DMS153 treated with DMSO at 0.1 percent for 48 hours (cell line): ENCODE data around the gene IGF1R.
A peak's percentile ranks its signal among the peaks of the same experiment; 100 is the strongest.
"Not testable (repeated sequence)": the region's sequence is repeated elsewhere in the genome, so short reads cannot be mapped to it uniquely, and the experiment has no call there.

Source experiments
- DNase-seq: peaks from one replicate; lab custom pipeline; 2025; ENCODE audit not compliant: unreplicated experiment; lab: John Stamatoyannopoulos, UW

Gene IGF1R

DNA sequence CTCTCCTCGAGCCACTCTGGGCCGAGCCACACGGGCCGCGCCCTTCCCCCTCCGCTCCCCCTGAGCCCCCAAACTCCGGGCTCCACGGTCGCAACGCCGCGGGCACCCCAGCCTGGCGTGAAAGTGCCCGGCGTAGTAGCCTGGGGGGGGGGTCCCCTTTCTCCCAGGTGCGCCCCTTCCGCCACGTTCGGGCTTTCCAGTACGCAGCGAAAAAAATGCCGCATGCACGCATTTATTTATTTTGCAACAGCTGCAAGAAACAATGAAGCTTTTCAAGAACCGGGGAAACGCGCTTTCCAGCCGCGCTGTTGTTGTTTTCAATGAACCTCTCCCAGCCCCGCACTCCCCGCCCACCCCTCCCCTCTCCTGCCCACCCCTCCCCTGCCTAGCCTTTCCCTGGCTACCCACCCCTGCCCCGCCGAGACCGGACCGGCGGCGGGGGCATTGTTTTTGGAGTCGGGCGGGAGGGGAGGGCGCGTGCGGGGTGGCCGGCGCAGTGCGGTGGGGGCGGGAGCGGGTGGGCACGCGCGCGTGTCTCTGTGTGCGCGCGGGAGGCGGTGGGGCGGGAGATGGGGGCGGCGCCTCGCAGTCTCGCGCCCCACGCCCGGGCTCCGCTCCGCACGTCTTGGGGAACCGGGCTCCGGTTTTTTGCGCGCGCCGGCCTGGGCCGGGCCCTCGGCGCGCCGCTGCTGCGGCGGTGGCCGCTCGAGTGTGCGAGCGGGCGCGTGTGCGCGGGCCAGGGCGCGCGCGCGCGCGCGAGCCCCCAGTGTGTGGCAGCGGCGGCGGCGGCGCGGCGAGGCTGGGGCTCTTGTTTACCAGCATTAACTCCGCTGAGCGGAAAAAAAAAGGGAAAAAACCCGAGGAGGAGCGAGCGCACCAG is at the start of gene IGF1R:
Gene IGF1R (plus strand): TSS at position 766 of the 880 bp plus-strand sequence. CDS start 1,043 bp downstream, outside the sequence.
- DNase-seq = peak; percentile 60

DNA sequence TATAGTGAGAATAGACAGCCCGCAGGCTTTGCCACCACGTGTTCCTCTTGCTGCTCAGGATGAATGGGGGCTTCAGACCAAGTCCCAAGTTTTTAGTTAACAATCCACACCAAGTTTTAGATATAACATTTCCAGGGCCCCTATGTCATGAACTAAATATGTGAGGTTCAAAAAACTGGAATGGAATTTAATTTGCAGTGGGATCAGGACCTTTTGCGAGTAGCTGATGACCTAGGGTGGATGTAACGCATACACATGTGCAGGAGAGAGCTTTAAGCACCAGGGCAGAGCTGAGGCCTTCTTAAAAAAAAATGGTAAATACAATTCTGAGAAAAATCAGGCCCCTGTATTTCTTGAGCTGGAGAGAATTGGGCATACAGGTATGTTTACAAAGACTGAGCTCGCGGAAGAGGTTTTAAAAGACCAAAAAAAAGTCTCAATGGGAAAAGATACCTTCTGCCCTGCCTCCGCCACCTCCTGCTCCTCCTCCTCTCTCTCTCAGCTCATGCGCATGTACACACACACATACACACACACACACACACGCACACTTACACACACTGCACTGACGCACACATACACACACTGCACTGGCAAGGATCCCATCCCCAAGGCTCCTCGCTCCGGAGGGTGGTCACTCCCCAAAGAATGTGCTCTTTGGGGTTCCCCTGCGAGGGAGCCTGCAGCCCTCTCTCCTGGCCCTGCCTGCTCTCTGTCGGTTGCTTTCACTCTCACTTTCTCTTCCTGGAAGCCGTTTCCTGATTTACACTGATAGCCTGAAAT is 48.2 kb upstream of the IGF1R start:
- DNase-seq = no peak

DNA sequence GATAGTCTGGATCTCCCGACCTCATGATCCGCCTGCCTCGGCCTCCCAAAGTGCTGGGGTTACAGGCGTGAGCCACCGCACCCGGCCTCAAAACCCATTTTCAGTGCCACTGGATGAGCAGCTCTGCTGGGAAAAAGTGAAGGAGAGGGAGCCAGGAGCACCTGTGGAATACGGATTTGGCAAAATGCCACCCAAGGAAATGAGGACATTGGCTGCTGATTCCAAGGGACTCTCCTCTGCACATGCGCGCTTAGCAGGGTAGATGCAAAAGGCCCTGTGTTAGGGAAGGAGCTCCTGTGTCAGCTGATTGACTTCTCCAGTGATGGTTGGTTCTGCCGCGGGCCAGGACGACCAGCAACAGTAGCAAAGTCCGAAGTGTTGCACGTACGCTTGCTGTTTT is 43.4 kb upstream of the IGF1R start:
- DNase-seq = no peak

DNA sequence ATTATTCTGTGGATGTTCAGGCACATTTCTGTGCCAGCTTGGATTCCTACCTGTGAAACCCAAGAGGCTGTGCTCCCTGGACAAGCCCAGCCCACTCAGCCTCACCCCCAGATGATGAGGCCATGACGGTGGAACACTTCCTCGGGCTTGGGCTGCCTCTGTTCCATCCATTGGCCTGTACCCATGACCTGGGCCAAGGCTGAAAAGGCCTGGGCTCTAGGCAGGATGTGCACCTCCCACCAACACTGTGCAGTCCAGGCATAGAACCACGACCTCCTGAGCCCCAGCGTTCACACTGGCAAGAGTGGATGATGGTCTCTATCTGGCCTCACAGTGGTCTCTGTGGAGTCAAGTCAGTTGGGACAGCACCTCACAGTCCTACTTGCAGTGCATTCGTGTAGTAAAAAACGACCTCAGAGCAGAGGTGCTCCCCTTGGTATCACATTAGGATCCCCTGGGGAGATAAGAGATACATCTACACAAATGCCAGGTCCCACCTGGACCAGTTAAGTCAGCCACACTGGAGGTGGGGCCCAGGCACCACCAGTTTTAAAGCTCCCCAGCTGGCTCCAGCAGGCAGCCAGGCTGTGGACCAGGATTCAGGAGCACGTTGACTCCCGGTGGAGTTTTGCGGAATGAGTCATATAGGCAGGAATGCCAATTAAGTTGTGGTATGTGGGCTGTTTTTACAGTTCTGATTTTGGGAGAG is 39.0 kb upstream of the IGF1R start:
- no peak for DNase-seq

DNA sequence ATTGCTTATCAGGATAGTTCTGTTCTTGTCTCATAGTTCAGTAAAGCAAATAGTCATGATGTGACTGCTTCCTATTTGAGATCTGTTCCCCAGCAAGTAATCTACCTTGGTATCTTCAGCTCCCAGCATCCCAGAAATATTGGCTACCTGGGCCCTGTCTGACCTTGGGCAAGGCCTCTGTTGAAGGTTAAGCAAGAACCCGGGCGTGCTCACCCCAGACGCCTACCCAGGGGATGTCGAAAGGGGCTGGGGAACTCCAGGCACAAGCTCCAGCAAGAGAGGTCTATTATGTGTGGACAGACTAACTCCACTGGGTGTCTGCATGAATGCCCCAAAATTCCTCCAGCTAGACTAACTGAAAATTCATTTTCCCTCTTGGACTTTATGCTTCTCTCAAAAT is 37.3 kb upstream of the IGF1R start:
- DNase-seq = no peak

DNA sequence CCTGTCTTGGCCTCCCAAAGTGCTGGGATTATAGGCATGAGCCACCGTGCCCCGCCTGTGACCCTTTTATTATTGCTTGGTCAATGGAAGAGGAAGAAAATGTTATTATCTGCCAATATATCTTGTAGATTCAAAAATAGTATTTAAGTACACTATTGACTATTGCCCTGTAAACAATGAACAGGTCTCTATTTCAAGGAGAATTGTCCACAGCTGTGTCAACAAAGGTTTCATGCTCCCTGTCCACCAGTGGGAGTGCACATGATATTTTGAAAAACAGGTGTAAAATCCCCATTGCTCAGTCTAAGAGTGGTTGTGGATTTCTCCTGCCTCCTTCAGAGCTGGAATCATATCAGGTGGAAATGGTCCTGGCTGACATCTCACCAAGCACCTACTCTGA is 36.5 kb upstream of the IGF1R start:
- no peak for DNase-seq

DNA sequence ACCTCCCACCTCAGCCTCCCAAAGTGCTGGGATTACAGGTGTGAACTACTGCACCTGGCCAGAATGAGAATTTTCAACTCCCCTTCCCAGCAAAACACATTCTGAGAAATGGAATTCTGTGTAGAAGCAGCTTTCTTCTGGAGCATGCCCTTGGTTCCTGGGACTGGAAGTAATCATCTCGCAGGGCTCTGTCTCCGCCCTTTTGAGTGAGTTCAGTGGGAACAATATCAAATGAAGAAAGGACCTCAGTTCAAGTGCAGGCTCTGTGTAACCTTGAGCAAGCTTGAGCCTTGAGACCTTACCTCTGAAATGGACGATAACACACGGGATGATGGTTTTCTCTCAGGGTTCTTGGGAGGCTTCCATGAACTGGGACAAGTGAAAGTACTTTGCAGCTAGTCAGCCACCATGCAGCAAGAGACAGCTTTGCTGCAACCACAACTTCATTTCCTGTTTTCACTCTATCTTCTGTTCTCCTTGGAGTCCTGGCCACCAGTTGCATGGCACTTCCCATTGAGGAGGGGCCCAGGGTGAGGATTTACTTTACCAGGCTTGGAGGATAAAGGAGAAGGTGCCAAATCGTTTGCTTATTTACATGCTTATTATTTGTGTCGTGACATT is 35.7 kb upstream of the IGF1R start:
- no peak for DNase-seq

DNA sequence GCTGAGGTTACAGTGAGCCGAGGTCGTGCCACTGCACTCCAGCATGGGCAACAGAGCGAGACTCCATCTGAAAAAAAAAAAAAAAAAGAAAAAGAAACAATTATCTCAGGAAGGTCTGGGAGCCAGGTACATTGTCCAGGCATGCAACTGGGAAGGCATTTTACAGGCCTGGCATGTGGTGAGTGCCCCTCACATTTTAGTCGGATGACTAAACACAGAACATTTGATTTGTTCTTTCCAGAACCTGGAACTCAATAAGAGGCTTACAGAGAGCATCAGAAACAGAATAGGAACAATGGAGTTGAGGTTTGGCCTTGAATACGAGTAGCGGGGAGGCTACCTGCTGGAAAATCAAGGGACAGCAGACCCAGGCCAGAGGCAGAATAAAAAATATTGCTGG is 33.7 kb upstream of the IGF1R start:
- DNase-seq = no peak

DNA sequence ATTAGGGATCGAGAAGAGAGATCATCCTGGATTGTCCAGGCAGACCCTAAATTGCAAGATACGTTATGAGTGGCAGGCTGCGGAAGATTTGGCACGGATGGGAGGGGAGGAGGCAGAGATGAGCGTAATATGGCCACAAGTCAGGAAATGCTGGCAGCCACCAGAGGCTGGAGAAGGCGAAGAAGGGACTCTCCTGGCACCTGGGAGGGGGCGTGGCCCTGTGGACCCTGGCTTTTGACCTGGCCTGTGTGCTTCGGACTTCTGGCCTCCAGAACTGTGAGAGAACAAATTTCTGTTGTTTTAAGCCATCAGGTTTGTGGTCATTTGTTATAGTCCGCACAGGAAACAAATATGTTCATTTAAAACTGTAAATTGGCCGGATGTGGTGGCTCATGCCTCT is 31.9 kb upstream of the IGF1R start:
- DNase-seq = no peak

DNA sequence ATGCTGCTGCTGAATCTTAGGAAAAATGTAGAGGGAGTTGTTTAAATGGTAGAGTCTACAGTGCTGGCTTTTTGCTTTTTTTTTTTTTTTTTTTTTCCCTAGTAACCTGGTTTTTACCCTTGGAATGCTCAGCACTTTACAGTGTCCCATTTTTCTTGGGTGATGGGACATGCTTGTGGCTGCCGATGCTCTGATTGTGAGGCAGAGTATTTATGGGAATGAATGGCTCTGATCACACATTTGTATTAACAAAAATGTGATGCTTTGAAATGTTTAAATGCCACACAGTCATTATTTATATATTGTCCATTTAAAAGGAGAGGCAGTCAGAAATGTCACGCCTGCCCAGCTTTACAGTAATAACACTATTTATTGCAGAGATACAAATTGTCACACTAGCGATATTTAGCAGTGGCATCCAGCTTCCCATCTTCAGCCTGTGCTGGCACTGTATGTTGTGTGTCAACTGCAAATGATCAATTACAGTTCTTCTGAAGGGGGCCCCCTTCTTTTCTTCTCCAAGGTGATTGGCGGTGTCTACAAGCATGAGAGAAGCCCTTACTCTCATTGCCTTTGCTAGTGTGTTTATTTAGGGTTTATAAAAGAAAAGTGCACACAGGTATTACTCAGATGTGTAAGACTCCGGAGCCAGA is 30.9 kb upstream of the IGF1R start:
- DNase-seq = no peak

DNA sequence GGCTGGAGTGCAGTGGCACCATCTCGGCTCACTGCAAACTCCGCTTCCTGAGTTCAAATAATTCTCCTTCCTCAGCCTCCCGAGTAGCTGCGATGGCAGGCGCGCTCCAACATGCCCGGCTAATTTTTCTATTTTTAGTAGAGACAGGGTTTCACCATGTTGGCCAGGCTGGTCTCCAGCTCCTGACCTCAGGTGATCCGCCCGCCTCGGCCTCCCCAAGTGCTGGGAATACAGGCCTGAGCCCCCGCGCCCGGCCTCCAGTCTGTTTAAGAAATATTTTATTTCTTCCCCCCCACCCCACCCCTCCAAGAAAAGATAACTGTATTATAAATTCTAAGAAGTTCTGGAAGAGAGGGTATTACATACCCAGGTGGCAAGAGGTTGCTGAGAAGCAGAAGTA is 29.8 kb upstream of the IGF1R start:
- not testable (repeated sequence) for DNase-seq

DNA sequence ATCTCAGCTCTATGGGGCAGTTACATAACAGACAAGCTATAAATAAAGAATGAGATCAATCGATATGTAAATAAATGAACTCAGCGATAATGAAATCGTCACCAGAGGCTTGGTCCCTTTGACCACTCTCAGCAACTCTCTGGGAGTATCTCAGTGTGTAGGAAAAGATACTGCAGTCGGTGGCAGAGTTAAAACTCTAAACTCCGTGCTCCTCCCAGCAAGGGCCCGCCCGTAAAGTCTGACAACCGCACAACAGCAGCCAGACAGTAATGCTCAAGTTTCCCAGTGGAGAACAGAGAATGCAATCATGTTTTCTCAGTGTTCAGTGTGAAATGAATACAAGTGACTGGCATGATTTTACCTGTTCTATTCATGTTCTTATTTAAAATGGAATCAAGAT is 28.3 kb upstream of the IGF1R start:
- no peak for DNase-seq

DNA sequence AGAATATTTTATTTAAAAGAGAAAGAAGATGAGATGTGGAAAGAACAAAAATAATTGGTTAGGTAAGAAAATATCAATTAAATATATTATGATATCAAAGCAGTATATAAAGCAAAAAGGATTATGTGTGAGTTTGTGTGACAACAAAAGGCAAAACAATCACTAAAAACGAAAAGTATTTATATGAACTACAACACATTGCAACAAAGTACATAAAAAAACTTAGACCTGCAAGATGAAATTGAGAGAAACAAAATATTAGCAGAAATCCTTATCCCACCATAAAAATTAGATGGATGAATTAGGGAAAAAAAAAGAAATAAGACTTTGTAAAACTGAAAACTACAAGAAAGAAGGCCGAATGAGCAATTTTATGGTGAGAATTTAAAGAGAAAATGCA is 27.3 kb upstream of the IGF1R start:
- DNase-seq = no peak

DNA sequence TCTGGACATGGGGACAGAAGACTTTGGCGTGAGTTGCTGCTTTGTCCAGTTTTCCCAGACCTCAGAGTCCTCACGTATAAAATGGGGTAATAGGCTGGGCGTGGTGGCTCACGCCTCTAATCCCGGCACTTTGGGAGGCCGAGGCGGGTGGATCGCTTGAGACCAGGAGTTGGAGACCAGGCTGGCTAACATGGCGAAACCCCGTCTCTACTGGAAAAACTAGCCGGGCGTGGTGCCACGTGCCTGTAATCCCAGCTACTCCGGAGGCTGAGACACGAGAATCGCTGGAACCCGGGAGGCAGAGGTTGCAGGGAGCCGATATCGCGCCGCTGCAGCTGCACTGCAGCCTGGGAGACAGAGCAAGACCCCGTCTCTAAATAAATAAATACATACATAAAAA is 22.7 kb upstream of the IGF1R start:
- no peak for DNase-seq

DNA sequence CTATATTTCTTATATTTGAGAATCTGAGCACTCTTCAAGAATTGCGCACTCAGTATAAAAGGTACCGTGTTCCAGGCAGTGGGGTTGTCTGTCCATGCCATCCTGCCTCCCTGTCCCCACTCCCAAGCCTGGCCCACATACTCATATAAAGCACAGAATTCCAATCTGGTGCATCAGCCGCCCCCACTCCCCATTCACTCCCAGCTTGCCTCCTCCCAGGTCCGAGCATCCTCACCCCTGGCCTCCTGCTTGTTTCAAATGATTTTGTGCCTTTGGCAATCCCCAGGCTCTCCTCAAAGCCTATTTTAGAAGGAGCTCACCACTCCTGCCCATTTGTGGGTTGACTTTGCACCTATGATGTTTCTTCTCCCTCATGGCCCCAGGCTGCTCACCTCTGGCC is 22.2 kb upstream of the IGF1R start:
- no peak for DNase-seq

DNA sequence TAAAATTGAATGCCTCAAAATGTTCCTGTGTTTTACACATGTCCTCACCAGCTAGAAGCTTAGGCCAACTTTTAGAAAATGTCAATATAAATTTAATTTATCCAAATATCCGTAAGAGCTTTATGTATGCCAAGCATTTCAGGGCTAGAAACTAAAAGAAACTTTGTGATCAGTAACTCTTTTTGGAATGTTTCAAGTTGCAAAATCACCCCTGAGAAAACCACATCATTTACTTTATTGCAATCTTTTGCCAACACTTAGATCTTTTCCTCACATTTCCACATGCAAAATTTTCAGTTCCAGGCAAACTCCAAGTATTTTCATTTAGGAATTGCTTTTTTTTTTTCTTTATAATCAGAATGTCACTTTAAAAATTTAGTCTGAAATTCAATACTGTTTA is 20.1 kb upstream of the IGF1R start:
- DNase-seq = no peak

DNA sequence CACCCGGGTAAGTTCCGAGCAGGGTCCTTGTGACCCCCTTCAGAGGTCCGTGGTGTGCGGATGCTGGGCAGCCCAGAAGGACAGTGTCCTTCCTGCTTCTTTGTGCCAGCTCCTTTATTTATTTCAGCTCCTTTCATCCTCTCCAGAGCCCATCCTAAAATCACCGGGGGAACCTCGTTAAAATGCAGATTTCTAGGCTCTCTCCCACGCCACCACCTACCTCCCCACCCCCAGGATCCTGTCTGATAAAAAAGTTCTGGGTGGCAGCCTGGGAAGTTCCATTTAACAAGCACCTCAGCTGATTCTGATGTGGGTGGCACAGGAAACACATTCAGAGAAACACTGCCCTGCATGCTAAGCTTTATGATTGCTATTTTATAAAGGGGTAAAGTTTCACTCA is 12.5 kb upstream of the IGF1R start:
- no peak for DNase-seq

DNA sequence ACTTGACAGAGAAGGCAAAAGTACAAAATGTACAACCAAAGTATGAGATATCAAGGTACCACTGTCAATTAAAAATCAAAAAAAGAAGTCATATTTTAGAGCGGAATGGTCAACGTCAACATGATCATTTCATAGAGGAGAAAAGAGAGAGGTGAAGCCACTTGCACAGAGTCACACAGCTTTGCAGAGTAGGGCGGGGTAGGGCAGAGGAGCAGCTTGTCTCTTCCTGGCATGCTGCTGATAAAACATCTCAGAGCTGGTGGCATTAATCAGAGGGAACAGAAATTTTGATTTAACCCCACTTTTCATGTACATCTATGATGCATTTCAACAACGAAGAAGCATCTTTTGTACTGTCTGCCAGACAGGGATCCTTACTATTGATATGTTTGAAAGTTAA is 5.2 kb upstream of the IGF1R start:
- no peak for DNase-seq

DNA sequence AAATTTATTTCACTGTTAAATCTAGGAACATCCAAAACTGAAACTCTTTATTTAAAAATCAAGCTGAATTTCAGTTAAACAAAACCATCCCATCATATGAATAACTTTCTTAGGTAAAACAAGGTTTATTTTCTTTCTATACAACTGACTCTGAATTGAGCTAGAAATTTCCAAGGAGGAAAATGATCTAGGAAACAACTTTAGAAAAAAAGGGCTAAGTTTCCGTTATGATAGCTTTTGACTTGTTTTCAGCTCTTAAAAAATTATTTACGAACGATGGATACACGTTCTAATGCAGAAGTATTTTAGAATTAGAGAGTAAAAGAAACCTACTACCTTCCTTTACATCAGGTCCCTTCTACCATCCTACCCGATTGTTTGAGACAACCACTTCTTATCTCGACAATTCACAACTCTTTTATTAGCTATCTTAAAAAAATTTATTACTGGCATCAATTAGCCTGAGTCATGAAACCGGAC is 1.8 kb upstream of the IGF1R start:
- no peak for DNase-seq

DNA sequence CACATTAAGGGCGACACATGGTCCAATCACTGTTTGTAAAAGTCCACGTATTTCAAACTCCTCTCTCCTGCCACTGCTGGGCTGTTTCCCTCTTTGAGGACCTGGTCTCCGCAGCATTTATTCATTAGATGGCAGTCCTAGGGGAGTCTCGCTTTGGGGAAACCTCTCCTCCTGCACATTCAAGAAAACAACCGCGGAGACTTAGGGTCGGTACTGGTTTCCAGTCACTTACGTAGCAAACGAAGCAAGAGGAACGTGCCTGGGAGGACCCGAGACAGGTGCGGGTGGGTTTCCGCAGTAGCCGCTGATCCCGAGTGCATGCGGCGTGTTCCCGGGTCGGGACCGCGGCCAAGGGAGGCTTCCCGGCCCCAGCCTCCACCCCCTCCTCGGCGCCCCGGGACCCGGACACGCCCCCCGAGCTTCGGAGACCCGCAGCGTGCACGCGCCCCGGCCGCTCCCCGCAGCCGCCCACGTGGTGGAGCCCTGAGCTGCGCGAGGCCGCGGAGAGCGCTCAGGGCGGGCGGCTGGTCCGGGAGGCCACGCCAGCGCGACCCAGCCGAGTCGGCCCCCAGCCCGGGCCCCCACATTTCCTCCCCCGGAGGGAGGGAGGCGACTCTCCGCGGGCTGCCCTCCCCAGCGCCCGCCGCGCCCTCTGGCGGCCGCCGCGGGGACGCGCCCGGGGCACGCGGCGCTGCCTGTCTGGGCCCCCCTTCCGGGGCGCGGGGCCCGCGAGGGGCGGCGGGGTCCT is 1.1 kb upstream of the IGF1R start:
- DNase-seq = no peak
